Left renal pelvis (tissue), 4 donors: ENCODE measurements around the gene PRMT7. TPM values are rescaled to one million over a fixed set of nuclear protein-coding genes. Genes with fewer than 3 reads are reported as not detected.

ENCODE experiments used
- polyA plus RNA-seq, 4 donors: library from polyadenylated mRNA; unstranded; fragments of 120-200 nt; gene quantifications; one replicate each; pipeline ENCODE4 v1.2.1, GENCODE V29; 2013; ENCODE audit not compliant: insufficient read length in 4 of 4

The PRMT7 gene
- polyA plus RNA-seq, 4 donors, result 46.3 to 66.6 (median 53.2) TPM

Other genes with a start within 250 kb of the PRMT7 start
- gene NFATC3, start 225.6 kb upstream of the PRMT7 start, polyA plus RNA-seq, result 10 to 100 TPM; 32.0 to 38.1 (median 35.0) TPM
- gene ESRP2, start 74.9 kb upstream of the PRMT7 start, polyA plus RNA-seq, result 10 to 100 TPM in 3 of 4 donors, under 1 TPM in 1; 0.94 to 44.7 (median 28.3) TPM
- gene PLA2G15, start 65.6 kb upstream of the PRMT7 start, polyA plus RNA-seq, result 10 to 100 TPM; 19.0 to 27.4 (median 22.2) TPM
- 10 to 100 TPM; 15.0 to 19.6 (median 16.5) TPM for gene SLC7A6, start 46.5 kb upstream of the PRMT7 start, polyA plus RNA-seq
- gene SLC7A6OS, start 73 bp upstream of the PRMT7 start, polyA plus RNA-seq, result 10 to 100 TPM; 16.0 to 23.7 (median 21.9) TPM
- 1 to 10 TPM; 1.1 to 2.7 (median 1.2) TPM for gene SMPD3, start 137.5 kb downstream of the PRMT7 start, polyA plus RNA-seq
- gene ZFP90, start 228.3 kb downstream of the PRMT7 start, polyA plus RNA-seq, result 10 to 100 TPM; 38.4 to 43.2 (median 41.0) TPM